GM23338 (cell line): ENCODE measurements around the gene CLDN19. TPM values are rescaled to one million over a fixed set of nuclear protein-coding genes. Genes with fewer than 3 reads are reported as not detected.

Experiments
- ATAC-seq: fragments of 200-7000 bp; cut with Tn5 transposase; 3 replicates; pipeline ENCODE4 v1.9.1; 2020
- DNase-seq: peaks from one replicate; pipeline ENCODE4 v3.0.0-alpha.2; 2015; ENCODE audit warnings: low spot score
- H2AFZ ChIP-seq: fragments of 200-600 bp; sonication (generic); 2 replicates; pipeline ENCODE4 v1.8.0; 2016; ENCODE audit warnings: antibody characterized with exemption, mild to moderate bottlenecking, moderate library complexity
- H3F3A ChIP-seq: fragments of 200-600 bp; sonication (generic); replicated peaks from 2 replicates; pipeline ENCODE4 v1.8.0; 2017; ENCODE audit warnings: antibody characterized with exemption, mixed run types, low read depth
- H3K27ac ChIP-seq: fragments of 200-600 bp; sonication (generic); 2 replicates; pipeline ENCODE4 v1.6.1; 2016; ENCODE audit warnings: low read depth
- H3K27me3 ChIP-seq: fragments of 200-600 bp; sonication (generic); 2 replicates; pipeline ENCODE4 v1.8.0; 2016; ENCODE audit warnings: mild to moderate bottlenecking, mixed run types, moderate library complexity; ENCODE audit not compliant: insufficient read depth
- H3K36me3 ChIP-seq: fragments of 200-600 bp; sonication (generic); 2 replicates; pipeline ENCODE4 v1.8.0; 2016; ENCODE audit warnings: mild to moderate bottlenecking; ENCODE audit not compliant: insufficient read depth
- H3K4me1 ChIP-seq: fragments of 200-600 bp; sonication (generic); 2 replicates; pipeline ENCODE4 v1.8.0; 2016; ENCODE audit warnings: mild to moderate bottlenecking, moderate library complexity; ENCODE audit not compliant: insufficient read depth
- H3K4me2 ChIP-seq: fragments of 200-600 bp; sonication (generic); 2 replicates; pipeline ENCODE4 v1.7.1; 2017; ENCODE audit warnings: mixed run types
- H3K4me3 ChIP-seq: fragments of 200-600 bp; sonication (generic); 2 replicates; pipeline ENCODE4 v1.6.1; 2016; ENCODE audit warnings: mixed run types
- H3K79me2 ChIP-seq: fragments of 200-600 bp; sonication (generic); replicated peaks from 2 replicates; pipeline ENCODE4 v1.8.0; 2017; ENCODE audit warnings: mild to moderate bottlenecking; ENCODE audit not compliant: insufficient read depth
- H3K9me2 ChIP-seq: fragments of 200-600 bp; sonication (generic); 2 replicates; pipeline ENCODE4 v1.8.0; 2017; ENCODE audit not compliant: insufficient read depth
- H4K20me1 ChIP-seq: fragments of 200-600 bp; sonication (generic); replicated peaks from 2 replicates; pipeline ENCODE4 v1.8.0; 2017; ENCODE audit warnings: mild to moderate bottlenecking; ENCODE audit not compliant: insufficient read depth
- H3K27ac Mint-ChIP-seq: 2 replicates; pipeline ENCODE4 v1.8.0; 2020; ENCODE audit warnings: inconsistent platforms, mild to moderate bottlenecking, moderate library complexity, mixed read lengths
- H3K27me3 Mint-ChIP-seq: 3 replicates; pipeline ENCODE4 v1.8.0; 2022; ENCODE audit warnings: low read depth, mild to moderate bottlenecking, moderate library complexity, mixed read lengths, inconsistent platforms; ENCODE audit not compliant: insufficient read depth, poor library complexity
- H3K36me3 Mint-ChIP-seq: 3 replicates; pipeline ENCODE4 v1.8.0; 2021; ENCODE audit warnings: low read depth, mild to moderate bottlenecking, inconsistent platforms, moderate library complexity, mixed read lengths
- H3K4me1 Mint-ChIP-seq: 3 replicates; pipeline ENCODE4 v1.8.0; 2020; ENCODE audit warnings: mild to moderate bottlenecking, inconsistent platforms, mixed read lengths
- H3K4me3 Mint-ChIP-seq: 3 replicates; pipeline ENCODE4 v1.8.0; 2021; ENCODE audit warnings: moderate library complexity, mild to moderate bottlenecking, inconsistent platforms, mixed read lengths
- H3K9me3 Mint-ChIP-seq: 3 replicates; pipeline ENCODE4 v1.8.0; 2020; ENCODE audit warnings: moderate library complexity, mild to moderate bottlenecking, inconsistent platforms, mixed read lengths
- polyA plus RNA-seq: library from polyadenylated mRNA; unstranded; fragments of >200 nt; fragmentation: Nextera tagmentation; extraction: Ambion mirVana; gene quantifications from 2 replicates; pipeline ENCODE4 v1.2.1, GENCODE V29; 2016
- total RNA-seq: library from RNA; depleted of rRNA; stranded (reverse); fragments of >200 nt; shearing (Covaris generic); gene quantifications from 2 replicates; pipeline ENCODE4 v1.2.3, GENCODE V29; 2014
- TF ChIP-seq, protein P1 (sequence below), 2 experiments: fragments of 200-600 bp in 1 of 2; sonication (generic) in 1 of 2; conservative IDR thresholded peaks; 2 replicates each; pipeline versions ENCODE4 v1.5.1 to v1.6.1; 2016 to 2017; ENCODE audit warnings: antibody characterized with exemption in 2 of 2, low read depth in 2 of 2, mild to moderate bottlenecking in 2 of 2, moderate library complexity in 1 of 2
- TF ChIP-seq, protein P2 (sequence below): fragments of 250-450 bp; sonication (Bioruptor Pico); IDR thresholded peaks from 2 replicates; pipeline ENCODE4 v1.5.0; 2020; ENCODE audit warnings: mild to moderate bottlenecking, moderate library complexity

CLDN19 gene
- total and polyA plus RNA-seq, 2 experiments from 2014 or later, result 2.6 to 12.8 TPM

- TF ChIP-seq, protein P1, sequence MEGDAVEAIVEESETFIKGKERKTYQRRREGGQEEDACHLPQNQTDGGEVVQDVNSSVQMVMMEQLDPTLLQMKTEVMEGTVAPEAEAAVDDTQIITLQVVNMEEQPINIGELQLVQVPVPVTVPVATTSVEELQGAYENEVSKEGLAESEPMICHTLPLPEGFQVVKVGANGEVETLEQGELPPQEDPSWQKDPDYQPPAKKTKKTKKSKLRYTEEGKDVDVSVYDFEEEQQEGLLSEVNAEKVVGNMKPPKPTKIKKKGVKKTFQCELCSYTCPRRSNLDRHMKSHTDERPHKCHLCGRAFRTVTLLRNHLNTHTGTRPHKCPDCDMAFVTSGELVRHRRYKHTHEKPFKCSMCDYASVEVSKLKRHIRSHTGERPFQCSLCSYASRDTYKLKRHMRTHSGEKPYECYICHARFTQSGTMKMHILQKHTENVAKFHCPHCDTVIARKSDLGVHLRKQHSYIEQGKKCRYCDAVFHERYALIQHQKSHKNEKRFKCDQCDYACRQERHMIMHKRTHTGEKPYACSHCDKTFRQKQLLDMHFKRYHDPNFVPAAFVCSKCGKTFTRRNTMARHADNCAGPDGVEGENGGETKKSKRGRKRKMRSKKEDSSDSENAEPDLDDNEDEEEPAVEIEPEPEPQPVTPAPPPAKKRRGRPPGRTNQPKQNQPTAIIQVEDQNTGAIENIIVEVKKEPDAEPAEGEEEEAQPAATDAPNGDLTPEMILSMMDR (conservative IDR thresholded peaks at IDR 0.05; ENCODE audit: low read depth in 2 of 2), result 0 out of 4 replicates have a peak, but pooled peaks have one; percentile 3 to 20
- TF ChIP-seq, protein P2, sequence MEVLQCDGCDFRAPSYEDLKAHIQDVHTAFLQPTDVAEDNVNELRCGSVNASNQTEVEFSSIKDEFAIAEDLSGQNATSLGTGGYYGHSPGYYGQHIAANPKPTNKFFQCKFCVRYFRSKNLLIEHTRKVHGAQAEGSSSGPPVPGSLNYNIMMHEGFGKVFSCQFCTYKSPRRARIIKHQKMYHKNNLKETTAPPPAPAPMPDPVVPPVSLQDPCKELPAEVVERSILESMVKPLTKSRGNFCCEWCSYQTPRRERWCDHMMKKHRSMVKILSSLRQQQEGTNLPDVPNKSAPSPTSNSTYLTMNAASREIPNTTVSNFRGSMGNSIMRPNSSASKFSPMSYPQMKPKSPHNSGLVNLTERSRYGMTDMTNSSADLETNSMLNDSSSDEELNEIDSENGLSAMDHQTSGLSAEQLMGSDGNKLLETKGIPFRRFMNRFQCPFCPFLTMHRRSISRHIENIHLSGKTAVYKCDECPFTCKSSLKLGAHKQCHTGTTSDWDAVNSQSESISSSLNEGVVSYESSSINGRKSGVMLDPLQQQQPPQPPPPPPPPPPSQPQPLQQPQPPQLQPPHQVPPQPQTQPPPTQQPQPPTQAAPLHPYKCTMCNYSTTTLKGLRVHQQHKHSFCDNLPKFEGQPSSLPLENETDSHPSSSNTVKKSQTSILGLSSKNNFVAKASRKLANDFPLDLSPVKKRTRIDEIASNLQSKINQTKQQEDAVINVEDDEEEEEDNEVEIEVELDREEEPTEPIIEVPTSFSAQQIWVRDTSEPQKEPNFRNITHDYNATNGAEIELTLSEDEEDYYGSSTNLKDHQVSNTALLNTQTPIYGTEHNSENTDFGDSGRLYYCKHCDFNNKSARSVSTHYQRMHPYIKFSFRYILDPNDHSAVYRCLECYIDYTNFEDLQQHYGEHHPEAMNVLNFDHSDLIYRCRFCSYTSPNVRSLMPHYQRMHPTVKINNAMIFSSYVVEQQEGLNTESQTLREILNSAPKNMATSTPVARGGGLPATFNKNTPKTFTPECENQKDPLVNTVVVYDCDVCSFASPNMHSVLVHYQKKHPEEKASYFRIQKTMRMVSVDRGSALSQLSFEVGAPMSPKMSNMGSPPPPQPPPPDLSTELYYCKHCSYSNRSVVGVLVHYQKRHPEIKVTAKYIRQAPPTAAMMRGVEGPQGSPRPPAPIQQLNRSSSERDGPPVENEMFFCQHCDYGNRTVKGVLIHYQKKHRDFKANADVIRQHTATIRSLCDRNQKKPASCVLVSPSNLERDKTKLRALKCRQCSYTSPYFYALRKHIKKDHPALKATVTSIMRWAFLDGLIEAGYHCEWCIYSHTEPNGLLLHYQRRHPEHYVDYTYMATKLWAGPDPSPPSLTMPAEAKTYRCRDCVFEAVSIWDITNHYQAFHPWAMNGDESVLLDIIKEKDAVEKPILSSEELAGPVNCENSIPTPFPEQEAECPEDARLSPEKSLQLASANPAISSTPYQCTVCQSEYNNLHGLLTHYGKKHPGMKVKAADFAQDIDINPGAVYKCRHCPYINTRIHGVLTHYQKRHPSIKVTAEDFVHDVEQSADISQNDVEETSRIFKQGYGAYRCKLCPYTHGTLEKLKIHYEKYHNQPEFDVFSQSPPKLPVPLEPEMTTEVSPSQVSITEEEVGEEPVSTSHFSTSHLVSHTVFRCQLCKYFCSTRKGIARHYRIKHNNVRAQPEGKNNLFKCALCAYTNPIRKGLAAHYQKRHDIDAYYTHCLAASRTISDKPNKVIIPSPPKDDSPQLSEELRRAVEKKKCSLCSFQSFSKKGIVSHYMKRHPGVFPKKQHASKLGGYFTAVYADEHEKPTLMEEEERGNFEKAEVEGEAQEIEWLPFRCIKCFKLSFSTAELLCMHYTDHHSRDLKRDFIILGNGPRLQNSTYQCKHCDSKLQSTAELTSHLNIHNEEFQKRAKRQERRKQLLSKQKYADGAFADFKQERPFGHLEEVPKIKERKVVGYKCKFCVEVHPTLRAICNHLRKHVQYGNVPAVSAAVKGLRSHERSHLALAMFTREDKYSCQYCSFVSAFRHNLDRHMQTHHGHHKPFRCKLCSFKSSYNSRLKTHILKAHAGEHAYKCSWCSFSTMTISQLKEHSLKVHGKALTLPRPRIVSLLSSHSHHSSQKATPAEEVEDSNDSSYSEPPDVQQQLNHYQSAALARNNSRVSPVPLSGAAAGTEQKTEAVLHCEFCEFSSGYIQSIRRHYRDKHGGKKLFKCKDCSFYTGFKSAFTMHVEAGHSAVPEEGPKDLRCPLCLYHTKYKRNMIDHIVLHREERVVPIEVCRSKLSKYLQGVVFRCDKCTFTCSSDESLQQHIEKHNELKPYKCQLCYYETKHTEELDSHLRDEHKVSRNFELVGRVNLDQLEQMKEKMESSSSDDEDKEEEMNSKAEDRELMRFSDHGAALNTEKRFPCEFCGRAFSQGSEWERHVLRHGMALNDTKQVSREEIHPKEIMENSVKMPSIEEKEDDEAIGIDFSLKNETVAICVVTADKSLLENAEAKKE, result no peak
- no peak for ATAC-seq
- H3K9me3 Mint-ChIP-seq, result no peaks in the 10 kb centered on the region
- no peak overlapping the region for H3K4me3 ChIP-seq
- H3K27me3 Mint-ChIP-seq, result no peaks in the 10 kb centered on the region
- peak overlapping the region; percentile 24; the same call in 1 of the 3 replicates for H3K4me3 Mint-ChIP-seq
- peak overlapping the region; percentile 22; the same call in 1 of the 2 replicates for H3K4me2 ChIP-seq
- no peaks in the 10 kb centered on the region for H3K27me3 ChIP-seq
- no peak overlapping the region for H3K27ac Mint-ChIP-seq
- H3K4me1 Mint-ChIP-seq, result peaks cover 61% of the 10 kb centered on the region
- peaks cover 100% of the 10 kb centered on the region for H3K79me2 ChIP-seq
- peaks cover 26% of the 10 kb centered on the region for H3K36me3 ChIP-seq
- H3K9me2 ChIP-seq, result no peaks in the 10 kb centered on the region
- no peak for DNase-seq
- H3K4me1 ChIP-seq, result peaks cover 43% of the 10 kb centered on the region
- H3F3A ChIP-seq, result 0 out of 2 replicates have a peak, but pooled peaks cover 3% of the 10 kb centered on the region
- H4K20me1 ChIP-seq, result peaks cover 99% of the 10 kb centered on the region
- H3K27ac ChIP-seq, result no peak overlapping the region; the same call in 1 of the 2 replicates
- H2AFZ ChIP-seq, result no peak overlapping the region
- peaks cover 56% of the 10 kb centered on the region for H3K36me3 Mint-ChIP-seq
These were observed 49.4 kb downstream of the CLDN19 start for GRCh38 chr1:42690477-42691156.
